Activated CD4-positive, alpha-beta T cell treated with anti-CD3 and anti-CD28 coated beads for 48 hours (primary cell): ENCODE measurements around the gene OLFML2A.

ENCODE experiments used
- DNase-seq: peaks from one replicate; pipeline ENCODE4 v3.0.0-alpha.2; 2020

Gene OLFML2A

GRCh38 chr9:124779368-124780059 is 2.6 kb downstream of the OLFML2A start:
- no peak for DNase-seq

- DNase-seq: no peak
Measured at GRCh38 chr9:124780060-124780756, 3.3 kb downstream of the OLFML2A start.

GRCh38 chr9:124780757-124781151 is 3.8 kb downstream of the OLFML2A start:
- no peak for DNase-seq

GRCh38 chr9:124781967-124782660 is 5.2 kb downstream of the OLFML2A start:
- no peak for DNase-seq

GRCh38 chr9:124782661-124783574 is 6.0 kb downstream of the OLFML2A start:
- no peak for DNase-seq

GRCh38 chr9:124783830-124784229 is 6.9 kb downstream of the OLFML2A start:
- DNase-seq: no peak

- DNase-seq: no peak
Measured at GRCh38 chr9:124784509-124784908, 7.6 kb downstream of the OLFML2A start.

- no peak for DNase-seq
Measured at GRCh38 chr9:124786881-124787573, 10.1 kb downstream of the OLFML2A start.

- no peak for DNase-seq
Measured at GRCh38 chr9:124788542-124789217, 11.7 kb downstream of the OLFML2A start.

- no peak for DNase-seq
Measured at GRCh38 chr9:124789531-124789930, 12.6 kb downstream of the OLFML2A start.

GRCh38 chr9:124790301-124790700 is 13.4 kb downstream of the OLFML2A start:
- DNase-seq: no peak

GRCh38 chr9:124790801-124791505 is 14.0 kb downstream of the OLFML2A start:
- no peak for DNase-seq

GRCh38 chr9:124792257-124793014 is 15.5 kb downstream of the OLFML2A start:
- no peak for DNase-seq

- no peak for DNase-seq
Measured at GRCh38 chr9:124793015-124793541, 16.1 kb downstream of the OLFML2A start.

GRCh38 chr9:124794902-124795491 is 18.1 kb downstream of the OLFML2A start:
- DNase-seq: no peak

- DNase-seq: no peak
Measured at GRCh38 chr9:124795881-124796431, 19.0 kb downstream of the OLFML2A start.

- no peak for DNase-seq
Measured at GRCh38 chr9:124797343-124798103, 20.6 kb downstream of the OLFML2A start.

GRCh38 chr9:124799274-124800006 is 22.5 kb downstream of the OLFML2A start:
- no peak for DNase-seq
